Globus pallidus (tissue), 1 donor: ENCODE results near the gene LSP1.
"Not testable (repeated sequence)": the region's sequence is repeated elsewhere in the genome, so short reads cannot be mapped to it uniquely, and the experiment has no call there.

Experiments used
- DNase-seq: peaks from one replicate; pipeline ENCODE4 v3.0.0-alpha.2; 2015; ENCODE audit warnings: low spot score

The LSP1 gene

GRCh38 chr11:1928891-1929541 is 76.1 kb downstream of the LSP1 start:
- DNase-seq, result no peak

DNA sequence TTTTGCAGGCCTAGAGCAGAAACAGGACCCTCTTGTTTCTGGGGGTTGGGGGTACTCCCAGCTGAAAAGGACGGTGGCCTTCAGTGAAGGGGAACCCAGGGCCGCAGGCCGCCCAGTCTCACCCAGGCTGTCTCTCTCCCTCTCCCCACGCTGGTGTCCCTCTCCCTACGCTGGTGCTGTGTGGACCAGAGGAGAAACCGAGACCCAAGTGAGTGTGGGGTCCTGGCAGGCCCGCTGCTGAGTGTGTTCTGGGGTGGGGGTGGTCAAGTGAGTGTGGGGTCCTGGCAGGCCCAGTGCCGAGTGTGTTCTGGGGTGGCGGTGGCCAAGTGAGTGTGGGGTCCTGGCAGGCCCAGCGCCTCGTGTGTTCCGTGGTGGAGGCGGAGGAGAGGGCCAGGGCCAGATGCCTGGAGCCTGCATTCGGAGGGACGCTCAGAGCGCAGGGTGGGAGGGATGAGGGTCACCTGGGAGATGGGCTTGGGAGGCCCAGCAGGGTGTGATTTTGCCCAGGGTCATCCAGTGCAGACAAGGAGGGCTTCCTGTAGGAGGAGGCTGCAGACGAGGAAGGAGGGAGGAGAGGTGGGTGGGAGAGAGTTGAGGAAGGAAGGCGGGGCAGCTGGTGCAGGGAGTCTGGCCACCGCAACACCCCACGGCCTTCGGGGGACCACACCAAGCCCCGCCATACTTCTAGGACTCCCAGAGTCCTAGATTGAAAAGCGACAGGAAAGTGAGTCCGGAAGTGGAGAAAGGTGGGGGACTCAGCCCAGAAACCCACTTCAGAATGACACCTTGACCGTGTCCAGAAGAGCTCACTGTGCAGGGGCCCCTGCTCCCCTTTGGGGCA is 77.0 kb downstream of the LSP1 start:
- no peak for DNase-seq

DNA sequence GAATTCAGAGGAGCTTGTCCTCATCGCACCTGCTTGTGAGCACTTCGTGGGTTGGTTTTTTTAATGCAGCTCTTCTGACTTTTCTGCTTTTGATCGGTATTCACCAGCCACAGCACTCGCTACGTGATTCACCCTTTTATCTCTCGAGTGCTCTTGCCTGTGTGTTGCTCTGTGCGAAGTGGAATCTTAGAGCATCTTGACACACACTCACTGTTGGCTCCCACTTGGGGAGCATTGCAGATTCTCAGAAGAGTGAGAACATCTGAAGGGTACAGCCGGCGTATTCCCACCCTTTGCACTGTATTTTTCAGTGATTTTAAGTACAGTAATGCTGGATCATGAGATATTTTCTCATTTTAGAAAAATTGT is 77.6 kb downstream of the LSP1 start:
- DNase-seq, result no peak

- DNase-seq, result no peak
Observed at GRCh38 chr11:1931341-1932104, 78.6 kb downstream of the LSP1 start.

GRCh38 chr11:1932105-1932480 is 79.2 kb downstream of the LSP1 start:
- DNase-seq, result no peak

GRCh38 chr11:1932681-1933080 is 79.8 kb downstream of the LSP1 start:
- no peak for DNase-seq

DNA sequence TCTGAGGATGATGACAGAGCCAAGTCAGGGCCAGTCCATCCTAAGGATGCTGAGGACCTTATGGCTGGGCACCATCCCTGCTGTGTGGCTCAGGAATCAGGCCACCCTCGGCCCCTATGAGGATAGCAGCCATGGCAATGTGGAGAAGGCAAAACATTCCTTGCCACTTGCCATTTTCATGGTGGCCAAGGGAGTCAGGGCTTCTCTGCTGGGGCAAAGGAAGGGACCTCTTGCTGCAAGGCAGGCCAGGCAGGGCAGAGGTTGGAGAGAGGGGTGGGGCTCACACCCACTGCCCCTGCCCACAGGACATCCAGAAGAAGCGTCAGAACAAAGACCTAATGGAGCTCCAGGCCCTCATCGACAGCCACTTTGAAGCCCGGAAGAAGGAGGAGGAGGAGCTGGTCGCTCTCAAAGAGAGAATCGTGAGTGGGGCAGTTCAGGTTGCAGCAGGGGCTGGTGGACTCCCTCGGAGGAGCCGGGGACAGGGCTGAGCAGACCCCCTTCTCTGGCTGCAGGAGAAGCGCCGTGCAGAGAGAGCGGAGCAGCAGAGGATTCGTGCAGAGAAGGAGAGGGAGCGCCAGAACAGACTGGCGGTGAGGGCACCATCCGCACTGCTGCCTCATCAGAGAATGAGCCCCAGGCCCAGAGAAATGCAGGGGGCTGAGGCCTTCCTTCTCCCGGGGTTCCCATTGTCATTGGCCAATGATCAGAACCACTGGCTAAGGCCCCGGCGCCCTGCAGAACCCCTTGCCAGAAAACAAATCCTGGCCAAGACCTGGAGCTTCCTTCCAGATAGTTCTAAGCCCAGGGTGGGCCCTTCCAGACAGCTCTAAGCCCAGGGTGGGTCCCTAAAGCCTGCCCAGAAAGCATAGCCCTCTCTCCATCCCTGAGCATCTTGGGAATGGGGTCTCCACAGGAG is 80.8 kb downstream of the LSP1 start:
- DNase-seq, result no peak

- no peak for DNase-seq
Observed at GRCh38 chr11:1934335-1935155, 81.7 kb downstream of the LSP1 start.

DNA sequence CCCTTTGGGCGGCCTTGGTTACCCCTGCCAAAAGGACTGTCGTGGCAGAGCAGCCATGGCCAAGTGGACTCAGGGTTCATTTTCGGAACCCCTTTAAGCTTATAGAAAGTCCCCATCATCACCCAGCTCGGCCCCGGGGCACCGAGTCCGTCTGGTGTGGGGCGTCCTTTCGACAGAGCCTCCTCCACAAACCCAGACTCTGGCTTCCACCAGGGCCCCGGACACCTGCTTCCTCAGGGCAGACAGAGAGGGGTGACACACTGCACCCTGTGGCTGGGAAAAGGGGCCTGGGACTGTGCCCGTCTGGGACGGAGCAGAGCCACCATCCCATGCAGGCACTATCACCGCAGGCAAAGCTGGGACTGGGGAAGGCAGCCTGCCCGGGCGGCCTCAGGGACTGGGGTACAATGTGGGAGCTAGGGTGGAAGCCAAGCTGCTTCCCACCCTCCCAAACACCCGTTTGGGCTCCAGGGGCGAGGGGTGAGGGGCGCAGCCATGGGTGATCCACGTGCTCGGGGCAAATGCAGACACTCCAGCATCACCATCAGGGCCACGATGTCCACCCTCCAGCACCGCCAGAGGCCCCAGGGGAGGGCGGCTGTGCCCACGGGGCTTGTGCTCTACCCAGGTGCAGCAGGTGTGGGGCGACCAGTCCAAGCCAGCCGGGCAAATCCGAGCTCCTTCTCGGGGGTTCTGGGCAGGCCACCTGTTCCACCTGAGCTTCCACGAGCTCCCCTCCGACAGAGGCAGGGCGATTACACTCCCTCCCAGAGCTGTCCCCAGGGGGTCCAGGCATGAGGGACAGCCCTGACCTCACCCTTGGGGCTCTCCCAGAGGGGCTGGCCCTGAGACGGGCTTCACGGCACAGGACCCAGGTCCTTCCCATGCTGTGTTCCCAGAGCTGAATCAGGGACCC is 82.5 kb downstream of the LSP1 start:
- DNase-seq, result no peak

DNA sequence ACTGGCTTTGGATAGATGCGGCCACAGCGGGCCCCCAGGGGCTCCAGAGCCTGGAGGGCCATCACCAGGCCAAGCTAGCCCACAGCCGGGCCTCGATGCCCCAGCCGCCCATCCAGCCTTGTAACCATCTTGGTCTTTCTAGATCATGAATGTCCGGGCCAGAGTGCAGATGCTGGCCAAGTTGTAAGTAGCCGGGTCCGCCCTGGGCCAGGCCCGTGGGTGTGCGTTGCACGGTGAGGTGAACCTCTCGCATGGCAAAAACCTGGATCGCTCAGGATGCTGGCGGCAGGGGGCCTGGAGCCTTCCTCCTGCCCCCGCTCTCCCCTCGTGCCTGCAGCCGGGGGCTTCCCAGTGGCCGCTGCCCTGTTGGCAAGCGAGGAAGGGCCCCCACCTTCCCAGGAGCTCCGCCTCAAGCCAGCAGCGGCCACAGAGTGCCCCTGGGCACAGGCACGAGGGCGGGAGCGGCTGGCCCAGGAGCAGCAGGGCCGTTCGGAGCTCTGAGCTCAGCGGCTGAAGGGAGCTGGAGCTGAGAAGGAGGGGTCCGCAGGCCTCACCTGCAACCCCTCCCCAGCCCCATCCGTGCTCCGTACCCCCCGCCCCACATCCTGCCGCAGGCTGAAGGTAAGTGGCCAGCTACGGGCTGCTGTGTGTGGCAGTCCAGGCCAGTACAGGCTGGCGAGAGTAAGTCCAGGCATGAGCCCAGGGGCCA is 83.3 kb downstream of the LSP1 start:
- DNase-seq, result no peak

- DNase-seq, result no peak
Observed at GRCh38 chr11:1936781-1937615, 84.1 kb downstream of the LSP1 start.

GRCh38 chr11:1937616-1938342 is 84.9 kb downstream of the LSP1 start:
- no peak for DNase-seq

DNA sequence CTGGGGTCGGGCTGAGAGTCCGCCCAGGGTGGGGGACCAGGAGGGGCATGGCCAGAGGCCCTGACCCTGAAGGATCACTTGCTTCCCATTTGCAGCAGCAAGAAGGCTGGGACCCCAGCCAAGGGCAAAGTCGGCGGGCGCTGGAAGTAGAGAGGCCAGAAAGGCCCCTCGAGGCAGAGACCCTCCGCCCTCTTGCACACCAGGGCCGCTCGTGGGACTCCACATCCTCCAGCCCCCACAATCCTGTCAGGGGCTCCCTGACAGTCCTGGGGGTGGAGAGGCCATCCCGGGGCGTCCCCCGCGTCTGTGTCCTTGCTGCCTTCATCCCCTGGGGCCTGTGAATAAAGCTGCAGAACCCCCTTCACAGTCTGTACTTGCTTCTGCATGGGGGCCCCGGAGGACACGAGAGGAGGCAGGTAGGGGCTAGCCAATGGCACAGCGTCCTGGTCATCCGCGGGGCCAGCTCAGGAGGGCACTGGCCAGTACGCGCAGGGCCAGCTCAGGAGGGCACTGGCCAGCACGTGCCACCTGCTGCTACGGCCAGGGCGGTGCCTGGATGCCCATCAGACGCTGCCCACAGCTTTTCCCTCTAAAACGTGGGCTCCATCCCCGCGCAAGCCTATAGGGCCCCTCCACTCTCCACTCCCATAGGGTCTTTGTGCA is 85.6 kb downstream of the LSP1 start:
- DNase-seq, result no peak

- DNase-seq, result no peak
Observed at GRCh38 chr11:1939006-1939625, 86.2 kb downstream of the LSP1 start.

DNA sequence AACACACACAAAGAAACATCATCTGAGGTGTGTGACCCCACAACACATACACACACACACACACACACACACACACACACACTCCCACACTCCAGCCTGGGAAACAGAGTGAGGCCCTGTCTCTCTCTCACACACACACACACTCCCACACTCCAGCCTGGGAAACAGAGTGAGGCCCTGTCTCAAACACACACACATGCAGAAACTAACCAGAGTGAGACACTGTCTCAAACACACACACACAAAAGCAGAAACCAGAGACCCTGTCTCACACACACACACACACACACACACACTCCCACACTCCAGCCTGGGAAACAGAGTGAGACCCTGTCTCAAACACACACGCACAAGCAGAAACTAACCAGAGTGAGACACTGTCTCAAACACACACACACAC is 86.9 kb downstream of the LSP1 start:
- not testable (repeated sequence) for DNase-seq
